ENCODE results near the gene LYRM7.

DNA sequence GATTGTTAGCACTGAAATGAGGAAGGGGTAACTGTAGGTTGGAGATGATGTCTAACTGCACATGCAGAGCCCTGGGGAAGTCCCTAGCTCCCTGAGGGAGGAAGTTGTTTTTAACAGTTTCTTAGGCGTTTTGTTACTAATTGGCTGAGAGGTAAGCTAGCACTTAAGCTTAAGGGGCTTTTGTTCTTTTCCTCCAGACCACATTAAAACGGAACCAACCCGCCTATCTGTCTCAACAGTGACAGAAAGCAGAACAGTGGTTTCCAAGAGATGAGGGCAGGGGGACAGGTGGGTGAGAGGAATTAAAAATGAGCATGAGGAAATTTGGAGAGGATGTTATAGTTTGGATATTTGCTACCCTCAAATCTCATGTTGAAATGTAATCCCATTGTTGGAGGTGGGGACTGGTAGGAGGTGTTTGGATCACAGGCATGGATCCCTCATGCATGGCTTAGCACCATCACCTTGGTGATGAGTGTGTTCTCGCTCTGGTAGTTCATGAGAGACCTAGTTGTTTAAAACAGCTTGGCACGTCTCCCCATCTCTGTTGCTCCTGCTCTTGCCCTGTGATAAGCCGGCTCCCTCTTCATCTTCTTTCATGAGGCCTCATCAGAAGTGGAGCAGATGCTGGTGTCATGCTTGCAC, 38.9 kb downstream of the LYRM7 start:
- TF ChIP-seq, protein P1, sequence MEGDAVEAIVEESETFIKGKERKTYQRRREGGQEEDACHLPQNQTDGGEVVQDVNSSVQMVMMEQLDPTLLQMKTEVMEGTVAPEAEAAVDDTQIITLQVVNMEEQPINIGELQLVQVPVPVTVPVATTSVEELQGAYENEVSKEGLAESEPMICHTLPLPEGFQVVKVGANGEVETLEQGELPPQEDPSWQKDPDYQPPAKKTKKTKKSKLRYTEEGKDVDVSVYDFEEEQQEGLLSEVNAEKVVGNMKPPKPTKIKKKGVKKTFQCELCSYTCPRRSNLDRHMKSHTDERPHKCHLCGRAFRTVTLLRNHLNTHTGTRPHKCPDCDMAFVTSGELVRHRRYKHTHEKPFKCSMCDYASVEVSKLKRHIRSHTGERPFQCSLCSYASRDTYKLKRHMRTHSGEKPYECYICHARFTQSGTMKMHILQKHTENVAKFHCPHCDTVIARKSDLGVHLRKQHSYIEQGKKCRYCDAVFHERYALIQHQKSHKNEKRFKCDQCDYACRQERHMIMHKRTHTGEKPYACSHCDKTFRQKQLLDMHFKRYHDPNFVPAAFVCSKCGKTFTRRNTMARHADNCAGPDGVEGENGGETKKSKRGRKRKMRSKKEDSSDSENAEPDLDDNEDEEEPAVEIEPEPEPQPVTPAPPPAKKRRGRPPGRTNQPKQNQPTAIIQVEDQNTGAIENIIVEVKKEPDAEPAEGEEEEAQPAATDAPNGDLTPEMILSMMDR (IDR thresholded peaks at IDR 0.05), result no peak
- TF ChIP-seq POLR2A (IDR thresholded peaks at IDR 0.05) (no peak), POLR2AphosphoS5 (IDR thresholded peaks at IDR 0.05) (no peak), EP300 (IDR thresholded peaks at IDR 0.05) (no peak)
